Mesenchymal stem cell (in vitro differentiated cells and primary cell): Measurements from ENCODE around the gene PDE8A.
A peak's percentile ranks its signal among the peaks of the same experiment; 100 is the strongest.

ENCODE experiments used
- DNase-seq: peaks from one replicate; pipeline ENCODE4 v3.0.0-alpha.2; 2013
- H2AFZ ChIP-seq: one replicate; pipeline ENCODE4 v1.6.1; 2013; ENCODE audit warnings: low read depth, mild to moderate bottlenecking, control low read depth, inconsistent platforms, low read length, moderate library complexity
- H2AK5ac ChIP-seq: 2 replicates; pipeline ENCODE4 v1.6.1; 2013; ENCODE audit warnings: low read length, moderate library complexity, mild to moderate bottlenecking, inconsistent platforms; ENCODE audit not compliant: severe bottlenecking
- H2BK120ac ChIP-seq: one replicate; pipeline ENCODE4 v1.6.1; 2013; ENCODE audit warnings: low read depth, mild to moderate bottlenecking, inconsistent platforms, low read length, moderate library complexity
- H2BK12ac ChIP-seq, 2 experiments: one replicate each; pipeline ENCODE4 v1.6.1; 2013; ENCODE audit warnings: inconsistent platforms in 2 of 2, low read length in 2 of 2, mild to moderate bottlenecking in 2 of 2, moderate library complexity in 2 of 2, control low read depth in 1 of 2
- H2BK15ac ChIP-seq: one replicate; pipeline ENCODE4 v1.6.1; 2013; ENCODE audit warnings: mild to moderate bottlenecking, low read depth, inconsistent platforms; ENCODE audit not compliant: poor library complexity, severe bottlenecking
- H2BK5ac ChIP-seq: 2 replicates; pipeline ENCODE4 v1.6.1; 2013; ENCODE audit warnings: low read depth, mild to moderate bottlenecking, low read length, control low read depth, inconsistent platforms; ENCODE audit not compliant: poor library complexity, severe bottlenecking
- H3K14ac ChIP-seq, 2 experiments: one replicate each; pipeline ENCODE4 v1.6.1; 2013; ENCODE audit warnings: inconsistent platforms in 2 of 2, low read length in 2 of 2, control low read depth in 1 of 2, mild to moderate bottlenecking in 1 of 2, moderate library complexity in 1 of 2
- H3K18ac ChIP-seq, 2 experiments: one replicate each; pipeline ENCODE4 v1.6.1; 2013; ENCODE audit warnings: inconsistent platforms in 2 of 2, low read length in 2 of 2, control low read depth in 1 of 2, low read depth in 1 of 2, mild to moderate bottlenecking in 1 of 2
- H3K23ac ChIP-seq, 2 experiments: one replicate each; pipeline ENCODE4 v1.6.1; 2013; ENCODE audit warnings: inconsistent platforms in 2 of 2, low read length in 2 of 2, mild to moderate bottlenecking in 2 of 2, moderate library complexity in 2 of 2, control low read depth in 1 of 2
- H3K27ac ChIP-seq: 2 replicates; pipeline ENCODE4 v1.5.1; 2013; ENCODE audit warnings: mild to moderate bottlenecking, moderate library complexity, low read length, control low read depth, inconsistent platforms; ENCODE audit not compliant: poor library complexity, severe bottlenecking
- H3K27me3 ChIP-seq, 2 experiments: 2 replicates each; pipeline versions ENCODE4 v1.6.1 to v1.7.0; 2013; ENCODE audit warnings: low read length in 2 of 2, mild to moderate bottlenecking in 2 of 2, moderate library complexity in 2 of 2, control low read depth in 1 of 2, inconsistent platforms in 1 of 2; ENCODE audit not compliant: control insufficient read depth in 1 of 2, insufficient read depth in 1 of 2
- H3K36me3 ChIP-seq, 2 experiments: 2 replicates each; pipeline versions ENCODE4 v1.6.1 to v1.7.0; 2013; ENCODE audit warnings: low read length in 2 of 2, control low read depth in 1 of 2, inconsistent platforms in 1 of 2, low read depth in 1 of 2, mild to moderate bottlenecking in 1 of 2; ENCODE audit not compliant: insufficient read depth in 2 of 2, control insufficient read depth in 1 of 2
- H3K4ac ChIP-seq, 2 experiments: one replicate each; pipeline ENCODE4 v1.6.1; 2013; ENCODE audit warnings: inconsistent platforms in 2 of 2, low read length in 2 of 2, mild to moderate bottlenecking in 2 of 2, moderate library complexity in 2 of 2, control low read depth in 1 of 2, low read depth in 1 of 2
- H3K4me1 ChIP-seq: 2 replicates; pipeline ENCODE4 v1.6.1; 2013; ENCODE audit warnings: low read depth, low read length, control low read depth; ENCODE audit not compliant: control insufficient read depth, insufficient read depth
- H3K4me2 ChIP-seq: 2 replicates; pipeline ENCODE4 v1.6.1; 2013; ENCODE audit warnings: low read length, mild to moderate bottlenecking, inconsistent platforms; ENCODE audit not compliant: poor library complexity, severe bottlenecking
- H3K4me3 ChIP-seq, 2 experiments: 2 replicates each; pipeline versions ENCODE4 v1.5.1 to v1.7.0; 2013; ENCODE audit warnings: low read length in 2 of 2, mild to moderate bottlenecking in 2 of 2, control low read depth in 1 of 2, low read depth in 1 of 2; ENCODE audit not compliant: insufficient read depth in 1 of 2
- H3K79me1 ChIP-seq: replicated peaks from 2 replicates; pipeline ENCODE4 v1.6.1; 2013; ENCODE audit warnings: mild to moderate bottlenecking, control low read depth, low read length, inconsistent platforms; ENCODE audit not compliant: poor library complexity, severe bottlenecking
- H3K9ac ChIP-seq: 2 replicates; pipeline ENCODE4 v1.7.0; 2013; ENCODE audit warnings: mild to moderate bottlenecking, low read length, moderate library complexity
- H3K9me3 ChIP-seq: 2 replicates; pipeline ENCODE4 v1.7.0; 2013; ENCODE audit warnings: mild to moderate bottlenecking, low read length; ENCODE audit not compliant: control insufficient read depth
- H4K8ac ChIP-seq: one replicate; pipeline ENCODE4 v1.6.1; 2013; ENCODE audit warnings: inconsistent platforms, mild to moderate bottlenecking, low read length, moderate library complexity
- H4K91ac ChIP-seq: one replicate; pipeline ENCODE4 v1.6.1; 2013; ENCODE audit warnings: mild to moderate bottlenecking, low read length, inconsistent platforms
- WGBS: methylation state at CpG from one replicate; pipeline ENCODE4 v1.1.7; 2013; ENCODE audit warnings: mixed read lengths; 5-methylcytosine and 5-hydroxymethylcytosine counted together

PDE8A gene

GRCh38 chr15:85091990-85092389 is 110.3 kb downstream of the PDE8A start:
- H3K4ac ChIP-seq = no peak overlapping the region
- no peak overlapping the region for H2BK15ac ChIP-seq
- no peak overlapping the region for H3K23ac ChIP-seq
- H3K27ac ChIP-seq = no peak overlapping the region
- 96% methylated on average over 2 of the region's 2 CpGs for WGBS
- no peak for DNase-seq
- H3K9me3 ChIP-seq = no peaks in the 10 kb centered on the region
- H3K27me3 ChIP-seq = no peaks in the 10 kb centered on the region
- no peak overlapping the region for H2AK5ac ChIP-seq
- no peaks in the 10 kb centered on the region for H3K4me1 ChIP-seq
- no peak overlapping the region for H3K14ac ChIP-seq
- H2BK120ac ChIP-seq = no peak overlapping the region
- peaks cover 9 to 39% of the 10 kb centered on the region in 2 experiments for H3K36me3 ChIP-seq
- no peak overlapping the region for H2BK5ac ChIP-seq
- H3K9ac ChIP-seq = no peak overlapping the region
- H3K4me3 ChIP-seq = no peak overlapping the region
- H4K8ac ChIP-seq = no peak overlapping the region
- no peaks in the 10 kb centered on the region for H3K79me1 ChIP-seq
- H3K4me2 ChIP-seq = no peak overlapping the region
- H4K91ac ChIP-seq = no peak overlapping the region
- H2AFZ ChIP-seq = no peak overlapping the region
- no peak overlapping the region for H3K18ac ChIP-seq
- no peak overlapping the region for H2BK12ac ChIP-seq

GRCh38 chr15:85094685-85095084 is 113.0 kb downstream of the PDE8A start:
- H4K91ac ChIP-seq = no peak overlapping the region
- H2BK120ac ChIP-seq = no peak overlapping the region
- no peak overlapping the region for H3K4ac ChIP-seq
- no peaks in the 10 kb centered on the region for H3K79me1 ChIP-seq
- H3K18ac ChIP-seq = no peak overlapping the region
- H4K8ac ChIP-seq = no peak overlapping the region
- no peaks in the 10 kb centered on the region for H3K4me1 ChIP-seq
- H2BK12ac ChIP-seq = no peak overlapping the region
- H3K36me3 ChIP-seq = peaks cover 9 to 49% of the 10 kb centered on the region in 2 experiments
- no peak overlapping the region for H3K4me2 ChIP-seq
- WGBS = 81% methylated on average over 3 of the region's 3 CpGs
- H2BK15ac ChIP-seq = no peak overlapping the region
- no peak overlapping the region for H3K9ac ChIP-seq
- no peak overlapping the region for H3K14ac ChIP-seq
- H3K23ac ChIP-seq = peak overlapping the region in 1 of 2 experiments; percentile 5
- no peaks in the 10 kb centered on the region for H3K9me3 ChIP-seq
- DNase-seq = peak; percentile 38
- H3K27me3 ChIP-seq = no peaks in the 10 kb centered on the region
- H2AK5ac ChIP-seq = no peak overlapping the region
- no peak overlapping the region for H3K27ac ChIP-seq
- no peak overlapping the region for H3K4me3 ChIP-seq
- no peak overlapping the region for H2AFZ ChIP-seq
- no peak overlapping the region for H2BK5ac ChIP-seq

- DNase-seq = no peak
- H3K14ac ChIP-seq = no peak overlapping the region
- peaks cover 12 to 49% of the 10 kb centered on the region in 2 experiments for H3K36me3 ChIP-seq
- H2BK120ac ChIP-seq = no peak overlapping the region
- H3K27ac ChIP-seq = no peak overlapping the region
- H2AK5ac ChIP-seq = no peak overlapping the region
- no peak overlapping the region for H4K91ac ChIP-seq
- no peaks in the 10 kb centered on the region for H3K27me3 ChIP-seq
- no peak overlapping the region for H2AFZ ChIP-seq
- no peaks in the 10 kb centered on the region for H3K4me1 ChIP-seq
- no peak overlapping the region for H3K23ac ChIP-seq
- no peak overlapping the region for H2BK12ac ChIP-seq
- no peaks in the 10 kb centered on the region for H3K9me3 ChIP-seq
- H3K4ac ChIP-seq = no peak overlapping the region
- H2BK5ac ChIP-seq = no peak overlapping the region
- 100% methylated on average over 4 of the region's 6 CpGs for WGBS
- no peak overlapping the region for H3K9ac ChIP-seq
- no peak overlapping the region for H3K4me3 ChIP-seq
- no peak overlapping the region for H4K8ac ChIP-seq
- no peak overlapping the region for H3K18ac ChIP-seq
- H3K79me1 ChIP-seq = no peaks in the 10 kb centered on the region
- H2BK15ac ChIP-seq = no peak overlapping the region
- no peak overlapping the region for H3K4me2 ChIP-seq
Measured at GRCh38 chr15:85095566-85095965, 113.9 kb downstream of the PDE8A start.

- no peak for DNase-seq
- no peak overlapping the region for H3K14ac ChIP-seq
- H4K91ac ChIP-seq = no peak overlapping the region
- no peak overlapping the region for H3K18ac ChIP-seq
- no peak overlapping the region for H2AFZ ChIP-seq
- no peaks in the 10 kb centered on the region for H3K79me1 ChIP-seq
- peaks cover 12 to 44% of the 10 kb centered on the region in 2 experiments for H3K36me3 ChIP-seq
- no peaks in the 10 kb centered on the region for H3K27me3 ChIP-seq
- 89% methylated on average over 5 of the region's 5 CpGs for WGBS
- H4K8ac ChIP-seq = no peak overlapping the region
- H3K4me2 ChIP-seq = no peak overlapping the region
- no peak overlapping the region for H3K4me3 ChIP-seq
- no peak overlapping the region for H3K4ac ChIP-seq
- H3K4me1 ChIP-seq = no peaks in the 10 kb centered on the region
- no peaks in the 10 kb centered on the region for H3K9me3 ChIP-seq
- no peak overlapping the region for H2BK5ac ChIP-seq
- peak overlapping the region; percentile 6 for H2BK15ac ChIP-seq
- H3K23ac ChIP-seq = no peak overlapping the region
- no peak overlapping the region for H2BK12ac ChIP-seq
- no peak overlapping the region for H2BK120ac ChIP-seq
- no peak overlapping the region for H3K27ac ChIP-seq
- H2AK5ac ChIP-seq = no peak overlapping the region
- no peak overlapping the region for H3K9ac ChIP-seq
Measured at GRCh38 chr15:85097250-85097649, 115.6 kb downstream of the PDE8A start.
